HG02571 (cell line): Measurements from ENCODE around the gene ARPC3.
"Not testable (repeated sequence)": the region's sequence is repeated elsewhere in the genome, so short reads cannot be mapped to it uniquely, and the experiment has no call there.

ENCODE experiments used
- ATAC-seq: cut with Tn5 transposase; IDR thresholded peaks from one replicate; pipeline ENCODE4 v1.9.1; 2021; ENCODE audit warnings: mild to moderate bottlenecking, moderate library complexity; ENCODE audit not compliant: unreplicated experiment

Gene ARPC3

GRCh38 chr12:110449799-110450497, at the start of gene ARPC3:
TSS of gene ARPC3 (minus strand) at chr12:110450337. CDS start at chr12:110450260, 77 bp downstream.
- peak; percentile 89 for ATAC-seq

- ATAC-seq: no peak
These were observed 49.0 kb upstream of the ARPC3 start for GRCh38 chr12:110498984-110499706.

GRCh38 chr12:110475426-110475825, 25.3 kb upstream of the ARPC3 start:
- ATAC-seq: no peak

GRCh38 chr12:110468214-110469048, 18.3 kb upstream of the ARPC3 start, which contains the start of the genes FAM216A and GPN3:
TSS of gene FAM216A (plus strand) at chr12:110468845. CDS start at chr12:110468876, 31 bp downstream.
TSS of gene GPN3 (minus strand) at chr12:110468257. CDS start at chr12:110468203, 54 bp downstream.
- peak; percentile 77 for ATAC-seq

GRCh38 chr12:110467847-110468213, 17.7 kb upstream of the ARPC3 start:
- ATAC-seq: no peak

- ATAC-seq: no peak
These were observed 16.7 kb upstream of the ARPC3 start for GRCh38 chr12:110466791-110467190.

GRCh38 chr12:110465765-110466164, 15.6 kb upstream of the ARPC3 start:
- not testable (repeated sequence) for ATAC-seq

GRCh38 chr12:110465024-110465423, 14.9 kb upstream of the ARPC3 start:
- ATAC-seq: no peak

GRCh38 chr12:110461189-110461588, 11.1 kb upstream of the ARPC3 start:
- not testable (repeated sequence) for ATAC-seq

GRCh38 chr12:110458756-110459155, 8.6 kb upstream of the ARPC3 start:
- ATAC-seq: no peak

GRCh38 chr12:110453569-110454296, 3.6 kb upstream of the ARPC3 start:
- no peak for ATAC-seq

- ATAC-seq: no peak
These were observed 1.1 kb upstream of the ARPC3 start for GRCh38 chr12:110451263-110451662.

GRCh38 chr12:110444455-110444854, 5.7 kb downstream of the ARPC3 start:
- no peak for ATAC-seq

- no peak for ATAC-seq
These were observed 13.9 kb downstream of the ARPC3 start for GRCh38 chr12:110436231-110436630.

GRCh38 chr12:110431957-110432587, 18.1 kb downstream of the ARPC3 start:
- ATAC-seq: no peak

GRCh38 chr12:110429676-110430075, 20.5 kb downstream of the ARPC3 start:
- not testable (repeated sequence) for ATAC-seq

GRCh38 chr12:110426406-110426805, 23.7 kb downstream of the ARPC3 start:
- no peak for ATAC-seq

GRCh38 chr12:110424237-110424636, 25.9 kb downstream of the ARPC3 start:
- no peak for ATAC-seq

- no peak for ATAC-seq
These were observed 28.4 kb downstream of the ARPC3 start for GRCh38 chr12:110421701-110422100.

GRCh38 chr12:110421159-110421661, 28.9 kb downstream of the ARPC3 start:
- ATAC-seq: no peak
